SK-N-SH treated with all-trans-retinoic acid at 6 μM for 48 hours (cell line): ENCODE results near the gene PLBD2.

Experiments
- ATAC-seq: fragments of 200-7000 bp; cut with Tn5 transposase; 3 replicates; pipeline ENCODE4 v1.9.1; 2020; ENCODE audit warnings: mild to moderate bottlenecking, moderate library complexity
- ARNTL ChIP-seq: fragments of 450-650 bp; formaldehyde crosslinking; IDR thresholded peaks from 2 replicates; pipeline ENCODE4 v1.5.0; 2020; ENCODE audit warnings: low read depth, mild to moderate bottlenecking, moderate library complexity, borderline replicate concordance
- BACH2 ChIP-seq: fragments of 250-450 bp; sonication (Bioruptor Pico); IDR thresholded peaks from 2 replicates; pipeline ENCODE4 v1.9.0; 2021; ENCODE audit warnings: mild to moderate bottlenecking, borderline replicate concordance
- CSDC2 ChIP-seq: fragments of 250-450 bp; sonication (Bioruptor Pico); IDR thresholded peaks from 2 replicates; pipeline ENCODE4 v1.5.0; 2020; ENCODE audit warnings: mild to moderate bottlenecking, moderate library complexity
- ESRRG ChIP-seq: fragments of 250-450 bp; sonication (Bioruptor Pico); IDR thresholded peaks from 2 replicates; pipeline ENCODE4 v1.6.1; 2021; ENCODE audit warnings: mild to moderate bottlenecking
- GLIS3 ChIP-seq: fragments of 250-450 bp; sonication (Bioruptor Pico); IDR thresholded peaks from 2 replicates; pipeline ENCODE4 v1.5.0; 2020; ENCODE audit warnings: mild to moderate bottlenecking, moderate library complexity
- ISL1 ChIP-seq: fragments of 250-450 bp; sonication (Bioruptor Pico); IDR thresholded peaks from 2 replicates; pipeline ENCODE4 v2.1.2; 2022; ENCODE audit warnings: mild to moderate bottlenecking, moderate library complexity
- OSR1 ChIP-seq: fragments of 250-450 bp; sonication (Bioruptor Pico); IDR thresholded peaks from 2 replicates; pipeline ENCODE4 v1.8.0; 2022; ENCODE audit warnings: moderate library complexity, mild to moderate bottlenecking, inconsistent platforms
- PPARA ChIP-seq: fragments of 250-450 bp; sonication (Bioruptor Pico); IDR thresholded peaks from 2 replicates; pipeline ENCODE4 v1.5.0; 2020; ENCODE audit warnings: mild to moderate bottlenecking, borderline replicate concordance
- RARB ChIP-seq: fragments of 250-450 bp; sonication (Bioruptor Pico); IDR thresholded peaks from 2 replicates; pipeline ENCODE4 v1.8.0; 2021; ENCODE audit warnings: mild to moderate bottlenecking, moderate library complexity
- SNAI2 ChIP-seq: fragments of 250-450 bp; sonication (Bioruptor Pico); IDR thresholded peaks from 2 replicates; pipeline ENCODE4 v1.5.0; 2020; ENCODE audit warnings: mild to moderate bottlenecking, moderate library complexity
- TCF4 ChIP-seq: fragments of 250-450 bp; sonication (Bioruptor Pico); IDR thresholded peaks from 2 replicates; pipeline ENCODE4 v1.8.0; 2021; ENCODE audit warnings: mild to moderate bottlenecking, moderate library complexity, borderline replicate concordance
- TOX ChIP-seq: fragments of 250-450 bp; sonication (Bioruptor Pico); IDR thresholded peaks from 2 replicates; pipeline ENCODE4 v1.8.0; 2021; ENCODE audit warnings: mild to moderate bottlenecking, moderate library complexity, borderline replicate concordance
- ZC3H10 ChIP-seq: fragments of 250-450 bp; sonication (Bioruptor Pico); IDR thresholded peaks from 2 replicates; pipeline ENCODE4 v1.5.1; 2021; ENCODE audit warnings: mild to moderate bottlenecking, moderate library complexity
- ZFP3 ChIP-seq: fragments of 250-450 bp; sonication (Bioruptor Pico); IDR thresholded peaks from 2 replicates; pipeline ENCODE4 v1.5.0; 2020; ENCODE audit warnings: mild to moderate bottlenecking, moderate library complexity
- ZFP30 ChIP-seq: fragments of 450-650 bp; formaldehyde crosslinking; IDR thresholded peaks from 2 replicates; pipeline ENCODE4 v1.5.0; 2022; ENCODE audit warnings: mild to moderate bottlenecking, moderate library complexity
- ZNF565 ChIP-seq: fragments of 450-650 bp; formaldehyde crosslinking; conservative IDR thresholded peaks from 2 replicates; pipeline ENCODE4 v1.5.0; 2020; ENCODE audit warnings: low read depth, mild to moderate bottlenecking, moderate library complexity
- ZNF70 ChIP-seq: fragments of 450-650 bp; formaldehyde crosslinking; IDR thresholded peaks from 2 replicates; pipeline ENCODE4 v1.5.0; 2020; ENCODE audit warnings: mild to moderate bottlenecking, moderate library complexity
- TF ChIP-seq, protein P1 (sequence below): fragments of 250-450 bp; sonication (Bioruptor Pico); IDR thresholded peaks from 2 replicates; pipeline ENCODE4 v1.8.0; 2020; ENCODE audit warnings: mild to moderate bottlenecking, moderate library complexity, borderline replicate concordance
- TF ChIP-seq, protein P2 (sequence below): fragments of 250-450 bp; sonication (Bioruptor Pico); IDR thresholded peaks from 2 replicates; pipeline ENCODE4 v1.5.0; 2020; ENCODE audit warnings: mild to moderate bottlenecking, moderate library complexity
- TF ChIP-seq, protein P3 (sequence below): fragments of 250-450 bp; sonication (Bioruptor Pico); IDR thresholded peaks from 2 replicates; pipeline ENCODE4 v1.8.0; 2021; ENCODE audit warnings: low read depth, mild to moderate bottlenecking, moderate library complexity, borderline replicate concordance
- TF ChIP-seq, protein P4 (sequence below): fragments of 250-450 bp; sonication (Bioruptor Pico); IDR thresholded peaks from 2 replicates; pipeline ENCODE4 v1.5.1; 2020; ENCODE audit warnings: low read depth, mild to moderate bottlenecking, moderate library complexity

PLBD2 gene

DNA sequence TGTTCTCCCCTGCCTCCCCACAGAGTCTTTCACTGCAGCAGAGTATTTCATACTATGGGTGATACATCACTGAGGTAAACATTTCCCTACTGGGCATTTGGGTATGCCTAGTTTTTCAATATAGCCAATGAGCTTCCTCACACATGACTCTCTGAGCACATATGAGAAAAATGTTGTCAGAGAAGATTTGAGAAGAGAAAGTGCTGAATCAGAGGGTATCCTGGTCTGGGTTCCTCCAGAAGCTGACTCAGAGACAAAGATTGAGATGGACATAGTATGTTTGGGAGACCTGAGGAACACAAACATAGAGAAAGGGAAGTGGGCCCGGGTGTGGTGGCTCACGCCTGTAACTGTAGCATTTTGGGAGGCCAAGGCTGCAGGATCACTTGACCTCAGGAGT lies 36.0 kb upstream of the PLBD2 start (continued):
- TF ChIP-seq ARNTL (CRISPR knock-in tag) (no peak), CSDC2 (CRISPR knock-in tag) (no peak), SNAI2 (no peak), ZFP30 (CRISPR knock-in tag) (no peak), ISL1 (CRISPR knock-in tag) (no peak)

DNA sequence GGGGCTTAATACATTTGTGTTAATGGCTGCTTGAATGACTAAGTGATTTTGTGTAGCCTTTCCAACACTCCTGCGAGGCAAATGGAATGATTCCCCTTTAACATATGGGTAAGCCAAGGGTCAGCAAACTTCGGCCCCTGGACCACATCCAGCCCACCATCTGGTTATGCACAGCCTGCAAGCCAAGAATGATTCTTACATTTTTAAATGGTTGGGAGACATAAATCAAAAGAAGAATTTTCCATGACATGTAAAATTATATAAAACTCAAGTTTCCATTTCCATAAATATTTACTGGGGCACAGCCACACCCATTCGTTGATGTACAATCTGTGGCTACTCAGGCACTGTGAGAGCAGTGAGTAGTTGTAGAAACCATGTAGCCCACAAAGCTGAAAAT lies 32.5 kb upstream of the PLBD2 start:
- peak; percentile 90 for ATAC-seq

DNA sequence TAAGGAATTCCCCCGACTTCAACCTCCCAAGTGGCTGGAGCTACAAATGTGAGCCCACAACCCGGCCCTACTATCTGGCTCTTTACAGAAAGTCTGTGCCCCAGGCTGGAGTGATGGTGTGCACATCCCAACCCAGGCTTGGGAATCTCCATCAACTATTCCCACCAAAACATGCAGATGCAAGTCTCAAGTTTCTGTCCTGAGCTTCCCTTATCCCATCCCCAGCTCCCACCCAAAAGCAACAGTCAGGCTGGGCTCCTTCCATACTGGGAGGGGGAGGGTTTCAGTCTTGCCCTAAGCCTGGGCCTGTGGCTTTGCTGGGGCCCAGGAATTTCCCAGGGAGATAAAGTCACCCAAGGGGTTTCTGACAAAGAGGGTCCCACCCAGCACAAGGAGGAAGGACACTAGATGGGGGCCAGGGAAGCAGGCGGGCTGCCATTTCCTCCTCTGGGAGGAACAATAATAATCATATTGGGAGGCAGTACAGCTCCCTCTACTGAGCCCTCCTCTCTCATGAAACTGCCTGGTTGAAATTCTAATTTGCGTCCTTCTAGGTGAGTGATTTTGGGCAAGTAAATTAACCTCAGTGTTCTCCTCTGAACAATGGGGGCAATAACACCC lies 31.5 kb upstream of the PLBD2 start:
- TF ChIP-seq ESRRG, result no peak
- TF ChIP-seq RARB (CRISPR knock-in tag), result no peak
- TF ChIP-seq, protein P1, sequence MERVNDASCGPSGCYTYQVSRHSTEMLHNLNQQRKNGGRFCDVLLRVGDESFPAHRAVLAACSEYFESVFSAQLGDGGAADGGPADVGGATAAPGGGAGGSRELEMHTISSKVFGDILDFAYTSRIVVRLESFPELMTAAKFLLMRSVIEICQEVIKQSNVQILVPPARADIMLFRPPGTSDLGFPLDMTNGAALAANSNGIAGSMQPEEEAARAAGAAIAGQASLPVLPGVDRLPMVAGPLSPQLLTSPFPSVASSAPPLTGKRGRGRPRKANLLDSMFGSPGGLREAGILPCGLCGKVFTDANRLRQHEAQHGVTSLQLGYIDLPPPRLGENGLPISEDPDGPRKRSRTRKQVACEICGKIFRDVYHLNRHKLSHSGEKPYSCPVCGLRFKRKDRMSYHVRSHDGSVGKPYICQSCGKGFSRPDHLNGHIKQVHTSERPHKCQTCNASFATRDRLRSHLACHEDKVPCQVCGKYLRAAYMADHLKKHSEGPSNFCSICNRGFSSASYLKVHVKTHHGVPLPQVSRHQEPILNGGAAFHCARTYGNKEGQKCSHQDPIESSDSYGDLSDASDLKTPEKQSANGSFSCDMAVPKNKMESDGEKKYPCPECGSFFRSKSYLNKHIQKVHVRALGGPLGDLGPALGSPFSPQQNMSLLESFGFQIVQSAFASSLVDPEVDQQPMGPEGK, result no peak
- ATAC-seq, result peak; percentile 18

More for the DNA sequence above, 32.5 kb upstream of the PLBD2 start:
- TF ChIP-seq TCF4 (CRISPR knock-in tag) (no peak), ESRRG (no peak), ISL1 (CRISPR knock-in tag) (no peak), OSR1 (CRISPR knock-in tag) (no peak), ZFP3 (CRISPR knock-in tag) (no peak), BACH2 (CRISPR knock-in tag) (no peak), TOX (no peak), ZNF70 (CRISPR knock-in tag) (no peak), ARNTL (CRISPR knock-in tag) (no peak), ZFP30 (CRISPR knock-in tag) (no peak), PPARA (CRISPR knock-in tag) (no peak), GLIS3 (CRISPR knock-in tag) (no peak), ZC3H10 (CRISPR knock-in tag) (no peak), ZNF565 (no peak)
- TF ChIP-seq, protein P2, sequence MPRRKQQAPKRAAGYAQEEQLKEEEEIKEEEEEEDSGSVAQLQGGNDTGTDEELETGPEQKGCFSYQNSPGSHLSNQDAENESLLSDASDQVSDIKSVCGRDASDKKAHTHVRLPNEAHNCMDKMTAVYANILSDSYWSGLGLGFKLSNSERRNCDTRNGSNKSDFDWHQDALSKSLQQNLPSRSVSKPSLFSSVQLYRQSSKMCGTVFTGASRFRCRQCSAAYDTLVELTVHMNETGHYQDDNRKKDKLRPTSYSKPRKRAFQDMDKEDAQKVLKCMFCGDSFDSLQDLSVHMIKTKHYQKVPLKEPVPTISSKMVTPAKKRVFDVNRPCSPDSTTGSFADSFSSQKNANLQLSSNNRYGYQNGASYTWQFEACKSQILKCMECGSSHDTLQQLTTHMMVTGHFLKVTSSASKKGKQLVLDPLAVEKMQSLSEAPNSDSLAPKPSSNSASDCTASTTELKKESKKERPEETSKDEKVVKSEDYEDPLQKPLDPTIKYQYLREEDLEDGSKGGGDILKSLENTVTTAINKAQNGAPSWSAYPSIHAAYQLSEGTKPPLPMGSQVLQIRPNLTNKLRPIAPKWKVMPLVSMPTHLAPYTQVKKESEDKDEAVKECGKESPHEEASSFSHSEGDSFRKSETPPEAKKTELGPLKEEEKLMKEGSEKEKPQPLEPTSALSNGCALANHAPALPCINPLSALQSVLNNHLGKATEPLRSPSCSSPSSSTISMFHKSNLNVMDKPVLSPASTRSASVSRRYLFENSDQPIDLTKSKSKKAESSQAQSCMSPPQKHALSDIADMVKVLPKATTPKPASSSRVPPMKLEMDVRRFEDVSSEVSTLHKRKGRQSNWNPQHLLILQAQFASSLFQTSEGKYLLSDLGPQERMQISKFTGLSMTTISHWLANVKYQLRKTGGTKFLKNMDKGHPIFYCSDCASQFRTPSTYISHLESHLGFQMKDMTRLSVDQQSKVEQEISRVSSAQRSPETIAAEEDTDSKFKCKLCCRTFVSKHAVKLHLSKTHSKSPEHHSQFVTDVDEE (CRISPR knock-in tag), result no peak
- TF ChIP-seq, protein P3, sequence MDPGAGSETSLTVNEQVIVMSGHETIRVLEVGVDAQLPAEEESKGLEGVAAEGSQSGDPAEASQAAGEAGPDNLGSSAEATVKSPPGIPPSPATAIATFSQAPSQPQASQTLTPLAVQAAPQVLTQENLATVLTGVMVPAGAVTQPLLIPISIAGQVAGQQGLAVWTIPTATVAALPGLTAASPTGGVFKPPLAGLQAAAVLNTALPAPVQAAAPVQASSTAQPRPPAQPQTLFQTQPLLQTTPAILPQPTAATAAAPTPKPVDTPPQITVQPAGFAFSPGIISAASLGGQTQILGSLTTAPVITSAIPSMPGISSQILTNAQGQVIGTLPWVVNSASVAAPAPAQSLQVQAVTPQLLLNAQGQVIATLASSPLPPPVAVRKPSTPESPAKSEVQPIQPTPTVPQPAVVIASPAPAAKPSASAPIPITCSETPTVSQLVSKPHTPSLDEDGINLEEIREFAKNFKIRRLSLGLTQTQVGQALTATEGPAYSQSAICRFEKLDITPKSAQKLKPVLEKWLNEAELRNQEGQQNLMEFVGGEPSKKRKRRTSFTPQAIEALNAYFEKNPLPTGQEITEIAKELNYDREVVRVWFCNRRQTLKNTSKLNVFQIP (CRISPR knock-in tag), result no peak
- TF ChIP-seq, protein P4, sequence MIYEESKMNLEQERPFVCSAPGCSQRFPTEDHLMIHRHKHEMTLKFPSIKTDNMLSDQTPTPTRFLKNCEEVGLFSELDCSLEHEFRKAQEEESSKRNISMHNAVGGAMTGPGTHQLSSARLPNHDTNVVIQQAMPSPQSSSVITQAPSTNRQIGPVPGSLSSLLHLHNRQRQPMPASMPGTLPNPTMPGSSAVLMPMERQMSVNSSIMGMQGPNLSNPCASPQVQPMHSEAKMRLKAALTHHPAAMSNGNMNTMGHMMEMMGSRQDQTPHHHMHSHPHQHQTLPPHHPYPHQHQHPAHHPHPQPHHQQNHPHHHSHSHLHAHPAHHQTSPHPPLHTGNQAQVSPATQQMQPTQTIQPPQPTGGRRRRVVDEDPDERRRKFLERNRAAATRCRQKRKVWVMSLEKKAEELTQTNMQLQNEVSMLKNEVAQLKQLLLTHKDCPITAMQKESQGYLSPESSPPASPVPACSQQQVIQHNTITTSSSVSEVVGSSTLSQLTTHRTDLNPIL, result no peak
- TF ChIP-seq, protein P1, result no peak
